B cell (primary cell): ENCODE measurements around the gene VPS51. TPM values are rescaled to one million over a fixed set of nuclear protein-coding genes. Genes with fewer than 3 reads are reported as not detected.

Experiments used
- ATAC-seq: fragments of 200-7000 bp; cut with Tn5 transposase; one replicate; pipeline ENCODE4 v1.10.0; 2021; ENCODE audit warnings: low read depth, mild to moderate bottlenecking, moderate number of reproducible peaks, moderate library complexity
- CTCF ChIA-PET: fragments of 350-600 bp; sonication (Branson Sonifier 250); formaldehyde crosslinking; loops from one replicate; lab custom pipeline; 2021; ENCODE audit warnings: antibody characterized with exemption, inconsistent platforms; lab: Charles Lee
- POLR2A ChIA-PET: fragments of 350-600 bp; sonication (Branson Sonifier 250); formaldehyde crosslinking; loops from one replicate; lab custom pipeline; 2021; ENCODE audit warnings: antibody characterized with exemption; lab: Charles Lee
- DNase-seq: peaks from one replicate; pipeline ENCODE4 v3.0.0; 2013
- H2AFZ ChIP-seq: 2 replicates; pipeline ENCODE4 v1.6.1; 2012; ENCODE audit warnings: mild to moderate bottlenecking, low read depth, low read length; ENCODE audit not compliant: insufficient read depth, poor library complexity, severe bottlenecking
- H3K27ac ChIP-seq, 2 donors: 1 replicate in 1 of 2; 2 replicates in 1 of 2; pipeline ENCODE4 v1.5.1; 2012 to 2013; ENCODE audit warnings: low read length in 2 of 2, mild to moderate bottlenecking in 2 of 2, moderate library complexity in 1 of 2
- H3K27me3 ChIP-seq, 4 experiments: fragments of 200-600 bp in 1 of 4; sonication (generic) in 1 of 4; replicated peaks in 1 of 4; 1 replicate in 2 of 4; 2 replicates in 2 of 4; pipeline versions ENCODE4 v1.6.1 to v1.7.0; 2013 to 2016; ENCODE audit warnings: low read length in 3 of 4, mild to moderate bottlenecking in 2 of 4, mixed read lengths in 1 of 4, moderate library complexity in 1 of 4; ENCODE audit not compliant: insufficient read depth in 4 of 4, control insufficient read depth in 3 of 4; ENCODE audit errors: control extremely low read depth in 1 of 4
- H3K36me3 ChIP-seq, 2 experiments: replicated peaks in 1 of 2; 1 replicate in 1 of 2; 2 replicates in 1 of 2; pipeline versions ENCODE4 v1.6.1 to v1.7.1; 2013; ENCODE audit warnings: low read length in 1 of 2; ENCODE audit not compliant: insufficient read depth in 2 of 2, control insufficient read depth in 1 of 2; ENCODE audit errors: control extremely low read depth in 1 of 2, extremely low read depth in 1 of 2
- H3K4me1 ChIP-seq, 2 donors: fragments of 200-600 bp in 1 of 2; sonication (generic) in 1 of 2; 1 replicate in 1 of 2; 2 replicates in 1 of 2; pipeline versions ENCODE4 v1.5.1 to v1.6.1; 2013 to 2017; ENCODE audit warnings: low read length in 2 of 2; ENCODE audit not compliant: control insufficient read depth in 2 of 2, insufficient read depth in 2 of 2
- H3K4me2 ChIP-seq: replicated peaks from 2 replicates; pipeline ENCODE3; 2012; ENCODE audit warnings: mild to moderate bottlenecking, low read depth, low read length; ENCODE audit not compliant: poor library complexity, severe bottlenecking
- H3K4me3 ChIP-seq, 5 experiments: fragments of 200-600 bp in 1 of 5; sonication (generic) in 1 of 5; 1 replicate in 3 of 5; 2 replicates in 2 of 5; pipeline versions ENCODE4 v1.5.1 to v1.7.0; 2011 to 2016; ENCODE audit warnings: low read length in 4 of 5, mild to moderate bottlenecking in 4 of 5, low read depth in 2 of 5, control low read depth in 1 of 5, moderate library complexity in 1 of 5; ENCODE audit not compliant: insufficient read depth in 1 of 5; ENCODE audit errors: control extremely low read depth in 1 of 5, extremely low read depth in 1 of 5
- H3K79me2 ChIP-seq: fragments of 200-600 bp; sonication (generic); one replicate; pipeline ENCODE4 v1.6.0; 2016; ENCODE audit warnings: low read length; ENCODE audit not compliant: control insufficient read depth, insufficient read depth
- H3K9ac ChIP-seq: fragments of 200-600 bp; sonication (generic); 2 replicates; pipeline ENCODE4 v1.6.1; 2017; ENCODE audit warnings: mild to moderate bottlenecking, low read length, moderate library complexity
- H3K9me3 ChIP-seq, 3 donors: one replicate each; pipeline versions ENCODE4 v1.6.1 to v1.7.1; 2013; ENCODE audit warnings: low read length in 2 of 3; ENCODE audit not compliant: control insufficient read depth in 2 of 3, insufficient read depth in 1 of 3; ENCODE audit errors: control extremely low read depth in 1 of 3
- H4K20me1 ChIP-seq: 2 replicates; pipeline ENCODE4 v1.6.0; 2012; ENCODE audit warnings: mild to moderate bottlenecking, low read length; ENCODE audit not compliant: insufficient read depth, control insufficient read depth, poor library complexity, severe bottlenecking
- H3K27ac Mint-ChIP-seq: one replicate; pipeline ENCODE4 v1.8.0; 2021; ENCODE audit warnings: mixed read lengths
- H3K27me3 Mint-ChIP-seq: one replicate; pipeline ENCODE4 v1.8.0; 2021; ENCODE audit warnings: mixed read lengths
- H3K4me1 Mint-ChIP-seq: one replicate; pipeline ENCODE4 v1.8.0; 2021; ENCODE audit warnings: mixed read lengths
- H3K4me3 Mint-ChIP-seq: one replicate; pipeline ENCODE4 v1.8.0; 2021; ENCODE audit warnings: mixed read lengths
- H3K9me3 Mint-ChIP-seq: one replicate; pipeline ENCODE4 v1.8.0; 2022; ENCODE audit warnings: mixed read lengths; ENCODE audit not compliant: insufficient read depth
- CTCF ChIP-seq: fragments of 200-600 bp; IDR thresholded peaks from one replicate; pipeline ENCODE4 v1.8.0; 2022; ENCODE audit warnings: antibody characterized with exemption, mild to moderate bottlenecking
- EZH2 ChIP-seq: IDR thresholded peaks from 2 replicates; pipeline ENCODE4 v1.6.1; 2012; ENCODE audit warnings: borderline replicate concordance, low read depth, mild to moderate bottlenecking, moderate library complexity, low read length; ENCODE audit not compliant: insufficient read depth, poor library complexity, severe bottlenecking
- WGBS: methylation state at CpG from one replicate; pipeline ENCODE4 v1.1.5; 2013; ENCODE audit warnings: missing lambda C conversion rate; ENCODE audit not compliant: insufficient coverage; 5-methylcytosine and 5-hydroxymethylcytosine counted together
- intact Hi-C: fragments of 100-400 bp; cut with micrococcal nuclease; formaldehyde crosslinking; loops from one replicate; pipeline ENCODE4 v1.10.0; 2022
- polyA plus RNA-seq: library from polyadenylated mRNA; depleted of rRNA; stranded (reverse); fragments of >200 nt; gene quantifications from 2 replicates; pipeline ENCODE4 v1.2.3, GENCODE V29; 2012
- total RNA-seq, 2 donors: library from RNA; stranded (reverse); fragments of 120-200 nt in 1 of 2; gene quantifications; 1 replicate in 1 of 2; 2 replicates in 1 of 2; pipeline versions ENCODE4 v1.2.3 to v1.2.4, GENCODE V29; 2013 to 2022

VPS51 gene
- total and polyA plus RNA-seq, 2 donors (not counting 1 experiment from before 2014, with no cell fraction given): 206 to 223 TPM

GRCh38 chr11:65102142-65103095 is 6.4 kb downstream of the VPS51 start:
- 100% methylated on average over 6 of the region's 8 CpGs for WGBS
- no peak overlapping the region for H3K27ac ChIP-seq
- H2AFZ ChIP-seq: no peak overlapping the region
- peaks cover 0 to 44% of the 10 kb centered on the region in 2 experiments for H3K36me3 ChIP-seq
- peaks cover 16% of the 10 kb centered on the region for H3K4me1 Mint-ChIP-seq
- peaks cover 28% of the 10 kb centered on the region for H4K20me1 ChIP-seq
- CTCF ChIA-PET: interaction anchor here (10.2 kb wide), 1 partner anchor 8 kb away, joined by 96 read pairs; the partner anchor contains the start of gene TM7SF2
- no peak overlapping the region for H3K9ac ChIP-seq
- no peak for ATAC-seq
- peaks cover 68% of the 10 kb centered on the region for H3K79me2 ChIP-seq
- no peaks in the 10 kb centered on the region for H3K27me3 Mint-ChIP-seq
- DNase-seq: no peak
- no peak overlapping the region for H3K4me3 Mint-ChIP-seq
- no peaks in the 10 kb centered on the region for H3K9me3 ChIP-seq
- POLR2A ChIA-PET: no interaction called here
- no peak for TF ChIP-seq CTCF
- no peak overlapping the region for H3K27ac Mint-ChIP-seq
- no peaks in the 10 kb centered on the region for H3K9me3 Mint-ChIP-seq
- no peaks in the 10 kb centered on the region for H3K27me3 ChIP-seq
- no peak overlapping the region for H3K4me2 ChIP-seq
- H3K4me3 ChIP-seq: no peak overlapping the region
- intact Hi-C loops: no loop called here
- H3K4me1 ChIP-seq: peaks cover 0 to under 1% of the 10 kb centered on the region in 2 donors

- H3K4me3 Mint-ChIP-seq: no peak overlapping the region
- no peak for DNase-seq
- Histone ChIP-seq H3K79me2 (peaks cover 57% of the 10 kb centered on the region), H3K27ac (no peak overlapping the region), H3K4me1 (no peaks in the 10 kb centered on the region), H4K20me1 (peaks cover 26% of the 10 kb centered on the region), H3K27me3 (no peaks in the 10 kb centered on the region), H2AFZ (no peak overlapping the region), H3K4me2 (no peak overlapping the region), H3K9ac (no peak overlapping the region), H3K36me3 (peaks cover 0 to 45% of the 10 kb centered on the region in 2 experiments), H3K9me3 (no peaks in the 10 kb centered on the region), H3K4me3 (no peak overlapping the region)
- no peak for ATAC-seq
- intact Hi-C loops: no loop called here
- CTCF ChIA-PET: interaction anchor here (0.6 to 10.2 kb wide), 3 partner anchors 7 to 89 kb away, joined by 3 to 96 read pairs (median 3); partner anchors contain the start of gene TM7SF2
- no peaks in the 10 kb centered on the region for H3K9me3 Mint-ChIP-seq
- H3K4me1 Mint-ChIP-seq: peaks cover 11% of the 10 kb centered on the region
- TF ChIP-seq EZH2: no peak
- TF ChIP-seq CTCF: no peak
- no peaks in the 10 kb centered on the region for H3K27me3 Mint-ChIP-seq
- H3K27ac Mint-ChIP-seq: no peak overlapping the region
- POLR2A ChIA-PET: no interaction called here
Measured at GRCh38 chr11:65103476-65103875, 7.5 kb downstream of the VPS51 start.
